Erythroblast (primary cell): ENCODE results near the gene TEX19.

Experiments
- GATA1 ChIP-seq: IDR thresholded peaks from 2 replicates; pipeline ENCODE4 v1.6.1; 2011; ENCODE audit warnings: low read depth, mild to moderate bottlenecking, control low read depth, low read length, moderate library complexity
- POLR2A ChIP-seq: IDR thresholded peaks from 2 replicates; pipeline ENCODE4 v1.6.1; 2011; ENCODE audit warnings: mild to moderate bottlenecking, low read length

DNA sequence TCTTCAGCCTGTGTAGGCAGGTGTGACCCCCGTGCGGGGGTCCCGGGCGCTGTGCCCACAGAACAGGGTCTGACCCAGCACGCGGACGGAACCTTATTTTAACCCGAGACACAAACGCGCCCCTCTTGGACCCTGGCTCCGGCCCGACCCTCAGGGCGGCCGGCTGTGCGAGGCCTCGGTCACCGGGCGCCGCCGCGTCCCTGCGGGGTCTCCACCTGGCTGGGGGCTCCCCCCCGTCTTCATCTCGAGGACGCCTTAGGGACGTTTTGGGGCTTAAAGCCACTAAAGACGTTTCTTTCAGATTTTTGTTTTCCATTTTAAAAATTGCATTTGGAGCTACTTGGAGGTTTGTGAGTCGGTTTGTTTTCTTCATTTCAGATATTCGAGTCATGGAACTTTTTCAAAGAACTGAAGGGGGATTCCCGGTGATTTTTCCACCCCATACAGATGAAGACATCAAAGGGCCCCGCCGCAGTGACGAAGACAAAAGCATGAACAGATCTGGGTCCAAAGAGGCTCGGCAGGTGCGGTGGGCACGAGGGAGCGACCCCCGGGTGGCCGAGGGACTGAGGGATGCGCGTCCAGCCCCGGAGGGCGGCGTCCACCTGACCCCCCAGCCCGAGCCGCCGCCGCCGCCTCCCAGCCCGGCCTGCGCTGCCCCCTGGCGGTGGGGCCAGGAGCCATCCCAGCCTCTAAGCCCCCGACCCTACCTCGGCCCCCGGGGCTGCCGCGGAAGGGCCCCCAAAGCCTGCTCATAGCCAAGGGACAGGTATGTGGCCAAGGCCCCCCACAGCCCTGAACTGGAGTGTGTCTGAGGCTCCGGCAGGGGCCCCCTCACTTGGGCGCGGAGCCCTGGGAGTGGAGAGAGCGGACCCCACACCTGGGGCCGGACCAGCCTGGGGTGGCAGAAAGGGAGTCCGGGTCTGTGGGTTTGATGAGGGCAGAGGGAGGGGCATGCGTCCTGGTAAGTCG, 37.8 kb upstream of the TEX19 start:
- TF ChIP-seq POLR2A = no peak
- no peak for TF ChIP-seq GATA1
